ENCODE measurements around the gene TASP1. TPM values are rescaled to one million over a fixed set of nuclear protein-coding genes. Genes with fewer than 3 reads are reported as not detected.
A peak's percentile ranks its signal among the peaks of the same experiment; 100 is the strongest.

The TASP1 gene
- total RNA-seq, 1 experiment from 2014 or later: 9.5 TPM

DNA sequence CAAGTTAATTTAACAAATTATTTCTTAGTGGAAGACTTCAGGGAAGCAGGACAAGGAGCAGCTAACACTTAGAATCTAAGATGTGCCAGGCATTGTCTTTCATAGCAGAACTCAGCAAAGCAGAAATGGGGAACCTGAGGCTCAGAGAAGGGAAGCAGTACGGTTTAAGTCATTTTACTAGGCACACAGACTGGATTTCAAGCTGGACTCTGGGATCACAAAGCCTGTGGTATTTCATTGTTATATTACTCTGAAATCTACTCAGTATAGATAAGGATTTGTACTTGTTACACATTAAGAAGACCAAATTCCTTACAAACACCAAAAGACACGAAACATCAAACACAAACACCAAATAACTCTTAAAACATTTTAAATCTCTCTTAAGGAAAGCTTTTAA is 218.1 kb downstream of the TASP1 start:
- no peak overlapping the region for H4K8ac ChIP-seq (replicated peaks; ENCODE audit: insufficient read length, low read depth, low read length)
- no peak for TF ChIP-seq CTCF (conservative IDR thresholded peaks at IDR 0.05)
- Mint-ChIP-seq H3K36me3 (ENCODE audit: insufficient read depth in 1 of 3, low read depth in 3 of 3) (no peaks in the 10 kb centered on the region), H3K4me1 (peaks cover 39 to 40% of the 10 kb centered on the region in 2 experiments), H3K27ac (peak overlapping the region in 1 of 3 experiments; percentile 73; a peak in 2 of 7 replicates), H3K27me3 (ENCODE audit: low read depth) (no peaks in the 10 kb centered on the region), H3K4me3 (no peak overlapping the region), H3K9me3 (no peaks in the 10 kb centered on the region)
- H2BK120ac ChIP-seq (ENCODE audit: low read depth, low read length, poor library complexity, severe bottlenecking): no peak overlapping the region
- H2BK12ac ChIP-seq (ENCODE audit: insufficient read length, low read depth, low read length): no peak overlapping the region
- no peak overlapping the region for H3T11ph ChIP-seq (ENCODE audit: low read length)
- no peaks in the 10 kb centered on the region for H3K79me2 ChIP-seq (ENCODE audit: insufficient read depth, low read length)
- H3K56ac ChIP-seq (ENCODE audit: insufficient read length, low read depth, low read length): no peak overlapping the region
- no peaks in the 10 kb centered on the region for H4K20me1 ChIP-seq (ENCODE audit: control insufficient read depth, insufficient read depth, insufficient read length)
- 100% methylated on average over 1 of the region's 2 CpGs for WGBS (ENCODE audit: extremely low coverage, insufficient read length, low lambda C conversion rate)
- DNase-seq: no peak
- no peaks in the 10 kb centered on the region for H3K27me3 ChIP-seq (ENCODE audit: insufficient read depth, low read length)
- no peak overlapping the region for H4K91ac ChIP-seq (ENCODE audit: insufficient read length, low read depth, low read length)
- no peak overlapping the region for H2AK5ac ChIP-seq (ENCODE audit: insufficient read length, low read length)
- no peak overlapping the region for H2BK20ac ChIP-seq (ENCODE audit: low read depth, low read length, poor library complexity, severe bottlenecking)
- H2BK5ac ChIP-seq (ENCODE audit: insufficient read length, low read length): no peak overlapping the region
- H3K4ac ChIP-seq (ENCODE audit: low read depth, low read length): no peak overlapping the region
- no peak overlapping the region for H3K9ac ChIP-seq (ENCODE audit: extremely low read depth, insufficient read length, low read length)
- H2AFZ ChIP-seq (ENCODE audit: low read length): no peak overlapping the region
- H3K9me3 ChIP-seq (ENCODE audit: control insufficient read depth, low read depth, low read length): no peaks in the 10 kb centered on the region
- H3K4me1 ChIP-seq (ENCODE audit: insufficient read depth, low read length): peaks cover 8% of the 10 kb centered on the region; the same call in 1 of the 2 replicates
- no peak overlapping the region for H4K5ac ChIP-seq (ENCODE audit: insufficient read length, low read depth, low read length)
- no peak overlapping the region for H3K14ac ChIP-seq (ENCODE audit: insufficient read depth, low read length)
- H3K79me1 ChIP-seq (ENCODE audit: insufficient read depth, low read depth, low read length, poor library complexity, severe bottlenecking): no peaks in the 10 kb centered on the region
- H3K27ac ChIP-seq (ENCODE audit: insufficient read length, low read depth, low read length): no peak overlapping the region
- H3K23me2 ChIP-seq (ENCODE audit: insufficient read length, low read depth, low read length, poor library complexity, severe bottlenecking): no peaks in the 10 kb centered on the region
- H3K23ac ChIP-seq (ENCODE audit: insufficient read length, low read depth, low read length): no peak overlapping the region
- no peak overlapping the region for H3K18ac ChIP-seq (ENCODE audit: insufficient read length, low read depth, low read length)
- H2BK15ac ChIP-seq (ENCODE audit: low read depth, low read length): no peak overlapping the region
- H3K4me2 ChIP-seq (ENCODE audit: insufficient read depth, insufficient read length, low read length): no peak overlapping the region

All from H9 (cell line).